ENCODE measurements around the gene KCNQ2.

KCNQ2 gene

GRCh38 chr20:63472862-63473390 is 471 bp upstream of the KCNQ2 start:
- no peak for DNase-seq

- no peak for DNase-seq
Observed at GRCh38 chr20:63471717-63471980, 806 bp downstream of the KCNQ2 start.

GRCh38 chr20:63471002-63471716 is 1.3 kb downstream of the KCNQ2 start:
- peak in 3 of 56 donors; percentile 29 to 39 (median 30) for DNase-seq

- DNase-seq, result no peak
Observed at GRCh38 chr20:63470410-63470809, 2.0 kb downstream of the KCNQ2 start.

- no peak for DNase-seq
Observed at GRCh38 chr20:63469713-63470101, 2.7 kb downstream of the KCNQ2 start.

- DNase-seq, result no peak
Observed at GRCh38 chr20:63469019-63469712, 3.3 kb downstream of the KCNQ2 start.

GRCh38 chr20:63468421-63468820 is 4.0 kb downstream of the KCNQ2 start:
- DNase-seq, result no peak

GRCh38 chr20:63467294-63468083 is 5.0 kb downstream of the KCNQ2 start:
- no peak for DNase-seq

GRCh38 chr20:63466861-63467260 is 5.6 kb downstream of the KCNQ2 start:
- no peak for DNase-seq

GRCh38 chr20:63466250-63466825 is 6.1 kb downstream of the KCNQ2 start:
- DNase-seq, result peak in 4 of 56 donors; percentile 11 to 59 (median 29)

GRCh38 chr20:63465380-63466249 is 6.8 kb downstream of the KCNQ2 start:
- no peak for DNase-seq

GRCh38 chr20:63464289-63464635 is 8.2 kb downstream of the KCNQ2 start:
- no peak for DNase-seq

- DNase-seq, result peak in 4 of 56 donors; percentile 26 to 40 (median 36)
Observed at GRCh38 chr20:63463400-63464288, 8.8 kb downstream of the KCNQ2 start.

- no peak for DNase-seq
Observed at GRCh38 chr20:63462244-63462643, 10.2 kb downstream of the KCNQ2 start.

- no peak for DNase-seq
Observed at GRCh38 chr20:63461104-63461763, 11.2 kb downstream of the KCNQ2 start.

- DNase-seq, result no peak
Observed at GRCh38 chr20:63459070-63459380, 13.4 kb downstream of the KCNQ2 start.

- DNase-seq, result no peak
Observed at GRCh38 chr20:63458170-63459069, 14.0 kb downstream of the KCNQ2 start.

- DNase-seq, result peak in 34 of 56 donors; percentile 8 to 77 (median 32)
Observed at GRCh38 chr20:63457737-63458136, 14.7 kb downstream of the KCNQ2 start.

Data from nucleus accumbens (tissue), 56 donors.